K562 (cell line): ENCODE measurements around the gene VAMP4. TPM values are rescaled to one million over a fixed set of nuclear protein-coding genes. Genes with fewer than 3 reads are reported as not detected.

ENCODE experiments used
- CXXC5 ChIP-seq: fragments of 250-450 bp; sonication (Bioruptor Pico); IDR thresholded peaks from 2 replicates; pipeline ENCODE4 v1.8.0; 2022; ENCODE audit warnings: inconsistent platforms, mild to moderate bottlenecking, moderate library complexity
- FOXP1 ChIP-seq: sonication (generic); formaldehyde crosslinking; IDR thresholded peaks from 2 replicates; pipeline ENCODE4 v1.8.0; 2022; ENCODE audit warnings: mild to moderate bottlenecking, missing genetic modification reagents
- HLTF ChIP-seq: fragments of 450-650 bp; IDR thresholded peaks from 2 replicates; pipeline ENCODE4 v1.6.1; 2016
- NONO ChIP-seq, 2 experiments: fragments of 200-400 bp in 1 of 2; fragments of 450-650 bp in 1 of 2; formaldehyde crosslinking in 1 of 2; IDR thresholded peaks; 2 replicates each; pipeline ENCODE4 v1.6.1; 2017; ENCODE audit warnings: low read depth in 2 of 2, mild to moderate bottlenecking in 2 of 2, moderate library complexity in 2 of 2, low read length in 1 of 2
- POLR2G ChIP-seq: fragments of 200-400 bp; formaldehyde crosslinking; IDR thresholded peaks from 2 replicates; pipeline ENCODE4 v1.6.1; 2017; ENCODE audit warnings: low read depth, mild to moderate bottlenecking, antibody characterized with exemption, low read length, moderate library complexity
- RBM39 ChIP-seq: fragments of 200-400 bp; formaldehyde crosslinking; optimal IDR thresholded peaks from 2 replicates; pipeline ENCODE3; 2018; ENCODE audit warnings: low read depth, low read length
- RHOXF2B ChIP-seq: fragments of 250-450 bp; sonication (Bioruptor Pico); conservative IDR thresholded peaks from 2 replicates; pipeline ENCODE4 v1.5.1; 2021
- RNF2 ChIP-seq: sonication (generic); IDR thresholded peaks from 2 replicates; pipeline ENCODE4 v1.6.1; 2016
- TAF7 ChIP-seq: fragments of 450-650 bp; IDR thresholded peaks from 2 replicates; pipeline ENCODE4 v1.6.1; 2016; ENCODE audit warnings: missing genetic modification characterization, missing compliant biosample characterization
- ZBTB7A ChIP-seq: IDR thresholded peaks from 2 replicates; pipeline ENCODE4 v1.6.1; 2011; ENCODE audit warnings: low read depth, mild to moderate bottlenecking, low read length, moderate library complexity, borderline replicate concordance; ENCODE audit not compliant: control insufficient read depth
- ZNF184 ChIP-seq: sonication (generic); formaldehyde crosslinking; IDR thresholded peaks from 2 replicates; pipeline ENCODE4 v1.5.0; 2020; ENCODE audit warnings: missing genetic modification reagents
- ZNF75A ChIP-seq: fragments of 450-650 bp; formaldehyde crosslinking; IDR thresholded peaks from 2 replicates; pipeline ENCODE4 v1.4.0; 2020; ENCODE audit warnings: mild to moderate bottlenecking
- polyA plus RNA-seq, 8 experiments: library from polyadenylated mRNA; depleted of rRNA in 4 of 8; stranded (reverse) in 5 of 8; unstranded in 3 of 8; fragments of >200 nt; fragmentation: Nextera tagmentation in 2 of 8; fragmentation: Illumina TruSeq in 1 of 8; extraction: Ambion mirVana in 2 of 8; extraction: Trizol in 1 of 8; gene quantifications; 2 replicates each; pipeline versions ENCODE4 v1.2.1 to v1.2.3, GENCODE V29; 2011 to 2014; ENCODE audit warnings: inconsistent platforms in 1 of 8, missing spikeins in 1 of 8
- total RNA-seq, 7 experiments: library from RNA; depleted of rRNA in 6 of 7; stranded (reverse); fragments of >200 nt in 6 of 7; fragmentation: Illumina TruSeq in 2 of 7; extraction: Trizol in 2 of 7; gene quantifications; 2 replicates each; pipeline versions ENCODE4 v1.2.1 to v1.2.3, GENCODE V29; 2011 to 2021; ENCODE audit warnings: low replicate concordance in 1 of 7
- TF ChIP-seq, protein P1 (sequence below), 2 experiments: fragments of 450-650 bp in 1 of 2; sonication (generic) in 1 of 2; formaldehyde crosslinking in 1 of 2; IDR thresholded peaks in 1 of 2; conservative IDR thresholded peaks in 1 of 2; 2 replicates each; pipeline versions ENCODE4 v1.6.1 to v1.8.1; 2016 to 2023; ENCODE audit warnings: mild to moderate bottlenecking in 2 of 2, moderate library complexity in 2 of 2, inconsistent platforms in 1 of 2, missing genetic modification reagents in 1 of 2
- TF ChIP-seq, protein P2 (sequence below): fragments of 450-650 bp; IDR thresholded peaks from 2 replicates; pipeline ENCODE4 v1.6.1; 2016
- TF ChIP-seq, protein P3 (sequence below), 2 experiments: fragments of 450-650 bp; conservative IDR thresholded peaks; 2 replicates each; pipeline ENCODE4 v1.6.1; 2017; ENCODE audit warnings: mild to moderate bottlenecking in 2 of 2, moderate library complexity in 2 of 2
- TF ChIP-seq, protein P4 (sequence below): sonication (generic); formaldehyde crosslinking; IDR thresholded peaks from 2 replicates; pipeline ENCODE4 v1.8.0; 2022; ENCODE audit warnings: mild to moderate bottlenecking, missing genetic modification reagents
- TF ChIP-seq, protein P5 (sequence below): fragments of 450-650 bp; formaldehyde crosslinking; IDR thresholded peaks from 2 replicates; pipeline ENCODE4 v1.4.0; 2020; ENCODE audit warnings: mild to moderate bottlenecking, moderate library complexity
- TF ChIP-seq, protein P6 (sequence below): IDR thresholded peaks from 2 replicates; pipeline ENCODE4 v1.6.1; 2012; ENCODE audit warnings: low read depth, low read length, improper control_type of control experiment, borderline replicate concordance

VAMP4 gene
- total and polyA plus RNA-seq, 9 of the 15 experiments (the other 6 are each of a cell fraction or from before 2014, with no cell fraction given): 3.3 to 21.4 (median 11.9) TPM

DNA sequence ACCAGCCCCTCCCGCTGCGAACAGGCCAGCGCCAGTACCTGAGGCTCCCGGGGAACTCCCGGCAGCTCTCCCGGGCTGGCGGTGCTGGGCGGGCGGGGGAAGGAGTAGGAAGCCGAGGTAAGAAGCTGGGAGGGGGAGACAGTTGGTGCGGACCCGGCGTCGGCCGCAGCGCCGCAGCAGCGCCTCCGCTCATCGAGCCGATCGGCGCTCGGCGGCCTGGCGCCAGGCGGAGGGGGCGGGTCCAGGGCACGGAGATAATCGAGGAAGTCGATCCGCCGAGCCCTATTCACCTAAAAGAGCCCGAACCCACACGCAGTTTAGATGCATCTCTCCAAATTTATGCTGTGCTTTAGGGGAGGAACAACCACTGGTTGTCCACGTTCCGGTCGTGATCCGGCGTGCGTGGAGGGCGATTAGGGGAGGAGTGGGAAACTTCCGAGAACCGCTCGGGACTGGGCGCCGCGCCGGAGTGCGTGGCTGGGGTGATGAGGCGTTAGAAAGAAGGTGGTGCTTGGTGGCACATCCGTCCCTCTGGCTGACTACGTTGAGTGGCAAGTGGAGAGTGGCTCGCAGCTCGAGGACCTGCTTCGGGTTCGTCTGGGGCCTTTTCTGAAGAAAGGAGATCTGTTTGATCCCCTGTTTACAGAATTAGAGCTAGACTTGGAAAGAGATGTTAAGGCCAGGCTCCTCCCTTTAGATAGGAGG, at the start of gene VAMP4 (continued):
- no peak for TF ChIP-seq ZNF75A (CRISPR knock-in tag)
- TF ChIP-seq, protein P1, sequence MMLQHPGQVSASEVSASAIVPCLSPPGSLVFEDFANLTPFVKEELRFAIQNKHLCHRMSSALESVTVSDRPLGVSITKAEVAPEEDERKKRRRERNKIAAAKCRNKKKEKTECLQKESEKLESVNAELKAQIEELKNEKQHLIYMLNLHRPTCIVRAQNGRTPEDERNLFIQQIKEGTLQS (IDR thresholded peaks at IDR 0.05): no peak
- TF ChIP-seq, protein P1 (CRISPR knock-in tag; conservative IDR thresholded peaks at IDR 0.05): peak; percentile 67; the same call in 1 of the 2 replicates
- 0 out of 2 replicates have a peak, but pooled peaks have one; percentile 15 for TF ChIP-seq HLTF
- TF ChIP-seq RNF2: 0 out of 2 replicates have a peak, but pooled peaks have one; percentile 36
- TF ChIP-seq, protein P2, sequence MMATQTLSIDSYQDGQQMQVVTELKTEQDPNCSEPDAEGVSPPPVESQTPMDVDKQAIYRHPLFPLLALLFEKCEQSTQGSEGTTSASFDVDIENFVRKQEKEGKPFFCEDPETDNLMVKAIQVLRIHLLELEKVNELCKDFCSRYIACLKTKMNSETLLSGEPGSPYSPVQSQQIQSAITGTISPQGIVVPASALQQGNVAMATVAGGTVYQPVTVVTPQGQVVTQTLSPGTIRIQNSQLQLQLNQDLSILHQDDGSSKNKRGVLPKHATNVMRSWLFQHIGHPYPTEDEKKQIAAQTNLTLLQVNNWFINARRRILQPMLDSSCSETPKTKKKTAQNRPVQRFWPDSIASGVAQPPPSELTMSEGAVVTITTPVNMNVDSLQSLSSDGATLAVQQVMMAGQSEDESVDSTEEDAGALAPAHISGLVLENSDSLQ: peak; percentile 74
- TF ChIP-seq POLR2G: peak; percentile 91
- TF ChIP-seq, protein P3, sequence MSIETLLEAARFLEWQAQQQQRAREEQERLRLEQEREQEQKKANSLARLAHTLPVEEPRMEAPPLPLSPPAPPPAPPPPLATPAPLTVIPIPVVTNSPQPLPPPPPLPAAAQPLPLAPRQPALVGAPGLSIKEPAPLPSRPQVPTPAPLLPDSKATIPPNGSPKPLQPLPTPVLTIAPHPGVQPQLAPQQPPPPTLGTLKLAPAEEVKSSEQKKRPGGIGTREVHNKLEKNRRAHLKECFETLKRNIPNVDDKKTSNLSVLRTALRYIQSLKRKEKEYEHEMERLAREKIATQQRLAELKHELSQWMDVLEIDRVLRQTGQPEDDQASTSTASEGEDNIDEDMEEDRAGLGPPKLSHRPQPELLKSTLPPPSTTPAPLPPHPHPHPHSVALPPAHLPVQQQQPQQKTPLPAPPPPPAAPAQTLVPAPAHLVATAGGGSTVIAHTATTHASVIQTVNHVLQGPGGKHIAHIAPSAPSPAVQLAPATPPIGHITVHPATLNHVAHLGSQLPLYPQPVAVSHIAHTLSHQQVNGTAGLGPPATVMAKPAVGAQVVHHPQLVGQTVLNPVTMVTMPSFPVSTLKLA (conservative IDR thresholded peaks at IDR 0.05): peak; percentile 59 to 87
- peak; percentile 81; the same call in 1 of the 2 replicates for TF ChIP-seq RHOXF2B
- peak; percentile 44; the same call in 1 of the 2 replicates for TF ChIP-seq FOXP1 (CRISPR knock-in tag)
- TF ChIP-seq ZBTB7A: peak; percentile 89
- TF ChIP-seq TAF7 (tag): peak; percentile 94
- TF ChIP-seq, protein P4, sequence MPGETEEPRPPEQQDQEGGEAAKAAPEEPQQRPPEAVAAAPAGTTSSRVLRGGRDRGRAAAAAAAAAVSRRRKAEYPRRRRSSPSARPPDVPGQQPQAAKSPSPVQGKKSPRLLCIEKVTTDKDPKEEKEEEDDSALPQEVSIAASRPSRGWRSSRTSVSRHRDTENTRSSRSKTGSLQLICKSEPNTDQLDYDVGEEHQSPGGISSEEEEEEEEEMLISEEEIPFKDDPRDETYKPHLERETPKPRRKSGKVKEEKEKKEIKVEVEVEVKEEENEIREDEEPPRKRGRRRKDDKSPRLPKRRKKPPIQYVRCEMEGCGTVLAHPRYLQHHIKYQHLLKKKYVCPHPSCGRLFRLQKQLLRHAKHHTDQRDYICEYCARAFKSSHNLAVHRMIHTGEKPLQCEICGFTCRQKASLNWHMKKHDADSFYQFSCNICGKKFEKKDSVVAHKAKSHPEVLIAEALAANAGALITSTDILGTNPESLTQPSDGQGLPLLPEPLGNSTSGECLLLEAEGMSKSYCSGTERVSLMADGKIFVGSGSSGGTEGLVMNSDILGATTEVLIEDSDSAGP (CRISPR knock-in tag): peak; percentile 74; the same call in 1 of the 2 replicates
- TF ChIP-seq RBM39: peak; percentile 95
- TF ChIP-seq ZNF184: no peak
- TF ChIP-seq, protein P5, sequence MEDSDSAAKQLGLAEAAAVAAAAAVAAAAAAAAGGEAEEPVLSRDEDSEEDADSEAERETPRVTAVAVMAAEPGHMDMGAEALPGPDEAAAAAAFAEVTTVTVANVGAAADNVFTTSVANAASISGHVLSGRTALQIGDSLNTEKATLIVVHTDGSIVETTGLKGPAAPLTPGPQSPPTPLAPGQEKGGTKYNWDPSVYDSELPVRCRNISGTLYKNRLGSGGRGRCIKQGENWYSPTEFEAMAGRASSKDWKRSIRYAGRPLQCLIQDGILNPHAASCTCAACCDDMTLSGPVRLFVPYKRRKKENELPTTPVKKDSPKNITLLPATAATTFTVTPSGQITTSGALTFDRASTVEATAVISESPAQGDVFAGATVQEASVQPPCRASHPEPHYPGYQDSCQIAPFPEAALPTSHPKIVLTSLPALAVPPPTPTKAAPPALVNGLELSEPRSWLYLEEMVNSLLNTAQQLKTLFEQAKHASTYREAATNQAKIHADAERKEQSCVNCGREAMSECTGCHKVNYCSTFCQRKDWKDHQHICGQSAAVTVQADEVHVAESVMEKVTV (CRISPR knock-in tag): peak; percentile 22; the same call in 1 of the 2 replicates
- TF ChIP-seq NONO (IDR thresholded peaks at IDR 0.05; ENCODE audit: low read depth in 2 of 2, low read length in 1 of 2): peak in 1 of 2 experiments; percentile 42; a peak in 1 of 4 replicates
- TF ChIP-seq, protein P6, sequence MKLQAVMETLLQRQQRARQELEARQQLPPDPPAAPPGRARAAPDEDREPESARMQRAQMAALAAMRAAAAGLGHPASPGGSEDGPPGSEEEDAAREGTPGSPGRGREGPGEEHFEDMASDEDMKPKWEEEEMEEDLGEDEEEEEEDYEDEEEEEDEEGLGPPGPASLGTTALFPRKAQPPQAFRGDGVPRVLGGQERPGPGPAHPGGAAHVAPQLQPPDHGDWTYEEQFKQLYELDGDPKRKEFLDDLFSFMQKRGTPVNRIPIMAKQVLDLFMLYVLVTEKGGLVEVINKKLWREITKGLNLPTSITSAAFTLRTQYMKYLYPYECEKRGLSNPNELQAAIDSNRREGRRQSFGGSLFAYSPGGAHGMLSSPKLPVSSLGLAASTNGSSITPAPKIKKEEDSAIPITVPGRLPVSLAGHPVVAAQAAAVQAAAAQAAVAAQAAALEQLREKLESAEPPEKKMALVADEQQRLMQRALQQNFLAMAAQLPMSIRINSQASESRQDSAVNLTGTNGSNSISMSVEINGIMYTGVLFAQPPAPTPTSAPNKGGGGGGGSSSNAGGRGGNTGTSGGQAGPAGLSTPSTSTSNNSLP: peak; percentile 77; the same call in 1 of the 2 replicates
- TF ChIP-seq CXXC5 (CRISPR knock-in tag): peak; percentile 92
